HEK293 (cell line): ENCODE data around the gene CA10.

ENCODE experiments used
- HOXA7 ChIP-seq: sonication (generic); formaldehyde crosslinking; IDR thresholded peaks from 2 replicates; pipeline ENCODE4 v1.8.1; 2022; ENCODE audit warnings: missing genetic modification reagents, borderline replicate concordance
- HOXD13 ChIP-seq: sonication (generic); formaldehyde crosslinking; IDR thresholded peaks from 2 replicates; pipeline ENCODE4 v1.8.0; 2022; ENCODE audit warnings: missing genetic modification reagents, borderline replicate concordance
- KLF17 ChIP-seq: fragments of 450-650 bp; formaldehyde crosslinking; IDR thresholded peaks from 2 replicates; pipeline ENCODE4 v1.5.1; 2016; ENCODE audit warnings: missing biosample characterization, missing genetic modification characterization
- KLF9 ChIP-seq: fragments of 450-650 bp; formaldehyde crosslinking; IDR thresholded peaks from 2 replicates; pipeline ENCODE4 v1.5.1; 2016; ENCODE audit warnings: missing biosample characterization, missing genetic modification characterization, low read depth
- OVOL3 ChIP-seq: fragments of 450-650 bp; formaldehyde crosslinking; IDR thresholded peaks from 2 replicates; pipeline ENCODE4 v1.5.1; 2016; ENCODE audit warnings: missing biosample characterization, missing genetic modification characterization
- PBX3 ChIP-seq: sonication (generic); formaldehyde crosslinking; IDR thresholded peaks from 2 replicates; pipeline ENCODE4 v1.8.1; 2022; ENCODE audit warnings: mild to moderate bottlenecking, moderate library complexity, missing genetic modification reagents
- PRDM2 ChIP-seq: fragments of 450-650 bp; formaldehyde crosslinking; IDR thresholded peaks from 2 replicates; pipeline ENCODE4 v1.5.1; 2016; ENCODE audit warnings: missing biosample characterization, missing genetic modification characterization, borderline replicate concordance
- RBAK ChIP-seq: fragments of 450-650 bp; formaldehyde crosslinking; IDR thresholded peaks from 2 replicates; pipeline ENCODE4 v1.5.1; 2016; ENCODE audit warnings: missing biosample characterization, missing genetic modification characterization
- SCRT2 ChIP-seq: fragments of 450-650 bp; formaldehyde crosslinking; IDR thresholded peaks from 2 replicates; pipeline ENCODE4 v1.5.1; 2016; ENCODE audit warnings: missing biosample characterization, missing genetic modification characterization
- TRIM28 ChIP-seq: IDR thresholded peaks from 2 replicates; pipeline ENCODE4 v1.6.1; 2011; ENCODE audit warnings: low read length, control low read depth, borderline replicate concordance
- ZBTB6 ChIP-seq: fragments of 450-650 bp; formaldehyde crosslinking; IDR thresholded peaks from 2 replicates; pipeline ENCODE4 v1.5.1; 2017; ENCODE audit warnings: missing biosample characterization, missing genetic modification characterization
- ZBTB7A ChIP-seq: fragments of 450-650 bp; formaldehyde crosslinking; IDR thresholded peaks from 2 replicates; pipeline ENCODE4 v1.5.1; 2016; ENCODE audit warnings: low read depth, missing biosample characterization, missing genetic modification characterization
- ZNF10 ChIP-seq: fragments of 450-650 bp; formaldehyde crosslinking; IDR thresholded peaks from 2 replicates; pipeline ENCODE4 v1.5.1; 2017; ENCODE audit warnings: missing biosample characterization, missing genetic modification characterization
- ZNF174 ChIP-seq: fragments of 450-650 bp; formaldehyde crosslinking; IDR thresholded peaks from 2 replicates; pipeline ENCODE4 v1.5.0; 2017; ENCODE audit warnings: missing biosample characterization, mild to moderate bottlenecking, missing genetic modification characterization
- ZNF214 ChIP-seq: fragments of 450-650 bp; formaldehyde crosslinking; IDR thresholded peaks from 2 replicates; pipeline ENCODE4 v1.5.1; 2017; ENCODE audit warnings: missing biosample characterization, mild to moderate bottlenecking, missing genetic modification characterization, borderline replicate concordance
- ZNF23 ChIP-seq: fragments of 450-650 bp; formaldehyde crosslinking; IDR thresholded peaks from 2 replicates; pipeline ENCODE4 v1.5.1; 2016; ENCODE audit warnings: missing biosample characterization, missing genetic modification characterization, borderline replicate concordance
- ZNF37A ChIP-seq: fragments of 450-650 bp; IDR thresholded peaks from 2 replicates; pipeline ENCODE4 v1.5.1; 2018; ENCODE audit warnings: missing biosample characterization, missing genetic modification characterization
- ZNF433 ChIP-seq: fragments of 450-650 bp; formaldehyde crosslinking; IDR thresholded peaks from 2 replicates; pipeline ENCODE4 v1.5.1; 2016; ENCODE audit warnings: missing biosample characterization, missing genetic modification characterization, low read depth
- ZNF473 ChIP-seq: fragments of 450-650 bp; formaldehyde crosslinking; IDR thresholded peaks from 2 replicates; pipeline ENCODE4 v1.5.1; 2017; ENCODE audit warnings: missing biosample characterization, missing genetic modification characterization
- ZNF521 ChIP-seq: fragments of 450-650 bp; formaldehyde crosslinking; IDR thresholded peaks from 2 replicates; pipeline ENCODE4 v1.5.1; 2017; ENCODE audit warnings: missing biosample characterization, mild to moderate bottlenecking, missing genetic modification characterization
- ZNF571 ChIP-seq: fragments of 450-650 bp; formaldehyde crosslinking; IDR thresholded peaks from 2 replicates; pipeline ENCODE4 v1.5.0; 2017; ENCODE audit warnings: missing biosample characterization, missing genetic modification characterization
- ZNF585B ChIP-seq: fragments of 450-650 bp; formaldehyde crosslinking; IDR thresholded peaks from 2 replicates; pipeline ENCODE4 v1.5.1; 2016; ENCODE audit warnings: missing biosample characterization, missing genetic modification characterization
- ZNF670 ChIP-seq: fragments of 450-650 bp; formaldehyde crosslinking; IDR thresholded peaks from 2 replicates; pipeline ENCODE4 v1.5.1; 2016; ENCODE audit warnings: missing biosample characterization, missing genetic modification characterization, low read depth
- ZNF704 ChIP-seq: fragments of 450-650 bp; formaldehyde crosslinking; IDR thresholded peaks from 2 replicates; pipeline ENCODE4 v1.5.1; 2016; ENCODE audit warnings: missing biosample characterization, missing genetic modification characterization
- ZNF76 ChIP-seq: fragments of 450-650 bp; formaldehyde crosslinking; IDR thresholded peaks from 2 replicates; pipeline ENCODE4; 2016; ENCODE audit warnings: low read depth, missing biosample characterization, missing genetic modification characterization, borderline replicate concordance
- ZNF777 ChIP-seq: fragments of 450-650 bp; formaldehyde crosslinking; IDR thresholded peaks from 2 replicates; pipeline ENCODE4 v1.5.1; 2017; ENCODE audit warnings: missing biosample characterization, missing genetic modification characterization, borderline replicate concordance
- ZSCAN18 ChIP-seq: fragments of 450-650 bp; formaldehyde crosslinking; IDR thresholded peaks from 2 replicates; pipeline ENCODE4 v1.5.1; 2016; ENCODE audit warnings: missing biosample characterization, missing genetic modification characterization
- ZXDB ChIP-seq: fragments of 450-650 bp; formaldehyde crosslinking; IDR thresholded peaks from 2 replicates; pipeline ENCODE4 v1.5.1; 2016; ENCODE audit warnings: missing biosample characterization, missing genetic modification characterization

The CA10 gene

GRCh38 chr17:51703361-51704341, 454.9 kb downstream of the CA10 start (continued):
- TF ChIP-seq PRDM2 (tag by site-specific recombination) (no peak), ZNF670 (tag by site-specific recombination) (no peak), KLF17 (tag by site-specific recombination) (peak; percentile 98), ZNF585B (tag by site-specific recombination) (no peak), ZNF214 (tag by site-specific recombination) (no peak), ZNF433 (no peak), ZNF777 (tag by site-specific recombination) (no peak), ZNF174 (tag by site-specific recombination) (0 out of 2 replicates have a peak, but pooled peaks have one; percentile 4), ZBTB6 (tag by site-specific recombination) (no peak; the same call in 1 of the 2 replicates), HOXD13 (no peak), OVOL3 (tag by site-specific recombination) (peak; percentile 57), ZXDB (tag by site-specific recombination) (peak; percentile 91), ZNF521 (no peak), SCRT2 (tag by site-specific recombination) (no peak), KLF9 (tag by site-specific recombination) (no peak), RBAK (no peak), HOXA7 (CRISPR knock-in tag) (no peak), ZNF473 (tag by site-specific recombination) (no peak), ZNF571 (no peak), ZNF10 (tag by site-specific recombination) (peak; percentile 63), ZNF704 (no peak), TRIM28 (no peak), ZBTB7A (tag by site-specific recombination) (no peak), ZNF76 (tag by site-specific recombination) (no peak; the same call in 1 of the 2 replicates), ZNF37A (tag by site-specific recombination) (no peak), ZNF23 (tag by site-specific recombination) (no peak), ZSCAN18 (tag by site-specific recombination) (no peak), PBX3 (CRISPR knock-in tag) (no peak)
